Stimulated activated CD8-positive, alpha-beta memory T cell treated with anti-CD3 and anti-CD28 coated beads, Interleukin-4, amount 100 ng/mL, for 24 hours (primary cell): ENCODE measurements around the gene LHX6.

Experiments used
- DNase-seq: peaks from one replicate; pipeline ENCODE4 v3.0.0-alpha.2; 2020; ENCODE audit warnings: low read depth

LHX6 gene

GRCh38 chr9:122234022-122234748 lies 5.4 kb upstream of the LHX6 start:
- DNase-seq: no peak

GRCh38 chr9:122232796-122233306 lies 4.1 kb upstream of the LHX6 start:
- DNase-seq: no peak

- DNase-seq: no peak
Observed at GRCh38 chr9:122229485-122229837, 704 bp upstream of the LHX6 start.

- no peak for DNase-seq
Observed at GRCh38 chr9:122228191-122228567, 578 bp downstream of the LHX6 start.

- DNase-seq: no peak
Observed at GRCh38 chr9:122227575-122227900, 1.2 kb downstream of the LHX6 start.

- no peak for DNase-seq
Observed at GRCh38 chr9:122226758-122227574, 1.8 kb downstream of the LHX6 start.

GRCh38 chr9:122226142-122226757 lies 2.5 kb downstream of the LHX6 start:
- no peak for DNase-seq

- no peak for DNase-seq
Observed at GRCh38 chr9:122225312-122226141, 3.2 kb downstream of the LHX6 start.

GRCh38 chr9:122223435-122223834 lies 5.3 kb downstream of the LHX6 start:
- no peak for DNase-seq

GRCh38 chr9:122222791-122223190 lies 6.0 kb downstream of the LHX6 start:
- DNase-seq: no peak

- no peak for DNase-seq
Observed at GRCh38 chr9:122221183-122221811, 7.5 kb downstream of the LHX6 start.

- no peak for DNase-seq
Observed at GRCh38 chr9:122220673-122221182, 8.0 kb downstream of the LHX6 start.

GRCh38 chr9:122219856-122220672 lies 8.7 kb downstream of the LHX6 start:
- DNase-seq: no peak

GRCh38 chr9:122218935-122219855 lies 9.6 kb downstream of the LHX6 start:
- no peak for DNase-seq

GRCh38 chr9:122218071-122218934 lies 10.5 kb downstream of the LHX6 start:
- no peak for DNase-seq

- no peak for DNase-seq
Observed at GRCh38 chr9:122217640-122218039, 11.1 kb downstream of the LHX6 start.

GRCh38 chr9:122216798-122217418 lies 11.8 kb downstream of the LHX6 start:
- no peak for DNase-seq
